Heart right ventricle (tissue), 16 donors: ENCODE data around the gene PDZD2. TPM values are rescaled to one million over a fixed set of nuclear protein-coding genes. Genes with fewer than 3 reads are reported as not detected.

Experiments used
- ATAC-seq, 8 donors: fragments of 200-7000 bp; cut with Tn5 transposase; one replicate each; pipeline ENCODE4 v1.9.1; 2020; ENCODE audit warnings: mild to moderate bottlenecking in 8 of 8, moderate library complexity in 8 of 8, moderate number of reproducible peaks in 1 of 8
- DNase-seq, 2 donors: peaks; one replicate each; pipeline ENCODE4 v3.0.0-alpha.2; 2020
- H3K27ac ChIP-seq, 10 donors: fragments of 200-600 bp; sonication (generic) in 2 of 10; one replicate each; pipeline versions ENCODE4 v1.5.0 to v1.8.0; 2020 to 2022; ENCODE audit warnings: mild to moderate bottlenecking in 3 of 10
- H3K27me3 ChIP-seq, 7 donors: fragments of 200-600 bp; one replicate each; pipeline ENCODE4 v1.8.0; 2021 to 2022; ENCODE audit warnings: mild to moderate bottlenecking in 2 of 7
- H3K36me3 ChIP-seq, 9 donors: fragments of 200-600 bp; sonication (generic) in 1 of 9; one replicate each; pipeline versions ENCODE4 v1.5.0 to v1.8.0; 2020 to 2022; ENCODE audit warnings: mild to moderate bottlenecking in 2 of 9
- H3K4me1 ChIP-seq, 9 donors: fragments of 200-600 bp; sonication (generic) in 1 of 9; one replicate each; pipeline versions ENCODE4 v1.5.0 to v1.8.0; 2020 to 2022; ENCODE audit warnings: mild to moderate bottlenecking in 4 of 9
- H3K4me3 ChIP-seq, 10 donors: fragments of 200-600 bp; sonication (generic) in 2 of 10; one replicate each; pipeline versions ENCODE4 v1.5.0 to v1.8.0; 2020 to 2022; ENCODE audit warnings: mild to moderate bottlenecking in 7 of 10, moderate library complexity in 2 of 10
- H3K9me3 ChIP-seq, 11 donors: fragments of 200-600 bp in 10 of 11; sonication (generic) in 2 of 11; one replicate each; pipeline versions ENCODE4 v1.5.0 to v1.8.0; 2013 to 2022; ENCODE audit warnings: mild to moderate bottlenecking in 2 of 11, control low read depth in 1 of 11, moderate library complexity in 1 of 11
- WGBS, 2 donors: extraction: QIAGEN DNeasy Blood & Tissue Kit; methylation state at CpG; one replicate each; pipeline ENCODE4 v1.1.7; 2013; ENCODE audit warnings: inconsistent platforms in 1 of 2; 5-methylcytosine and 5-hydroxymethylcytosine counted together
- intact Hi-C, 10 donors: fragments of 100-400 bp; cut with DNase I; formaldehyde crosslinking; loops; one replicate each; pipeline versions ENCODE4 v1.11.1 to v1.14.2; 2022
- polyA plus RNA-seq, 2 donors: library from polyadenylated mRNA; stranded (reverse); fragments of 200-250 nt; gene quantifications; one replicate each; pipeline ENCODE4 v1.2.3, GENCODE V29; 2013
- total RNA-seq, 10 donors: library from RNA; stranded (reverse); fragmentation: NEBNext Ultra II Directional in 3 of 10; extraction: Animal tissue kit (Norgen Biotek cat#: 25700) in 3 of 10; gene quantifications; one replicate each; pipeline versions ENCODE4 v1.2.1 to v1.2.4, GENCODE V29; 2021 to 2023
- TF ChIP-seq, protein P1 (sequence below), 9 donors: fragments of 200-600 bp; sonication (generic) in 2 of 9; IDR thresholded peaks; one replicate each; pipeline versions ENCODE4 v1.5.0 to v1.8.0; 2021 to 2022; ENCODE audit warnings: antibody characterized with exemption in 9 of 9, mild to moderate bottlenecking in 5 of 9, moderate library complexity in 1 of 9
- donor health status: Arrhythmogenic right ventricular cardiomyopathy.
- donor health status: ischemic (EF 13 %, LVEDD 7.1; RV severe dilation, severe dysfunction).
- donor health status: healthy with polysubstance abuse.
- donor health status: DM: no; HTN: yes; CAD: no.
- donor health status: DM: no; HTN: no; CAD: no.
- donor health status: ischemic (EF 25% LVEDD 6.9; RV normal size, moderate dysfunction).
- donor health status: ischemic (EF 25% LVEDD 5.7; RV mildly dilated, moderate dysfunction).
- donor health status: healthy.
- donor health status: DM: yes; HTN: yes; CAD: no.
- donor health status: Ischemic cardiomyopathy.
- donor health status: ischemic (EF 35%, LVEDD 5.7; RV mildly dilated, moderate dysfunction).
- donor health status: nonischemic (EF 11% LVEDD 7.7; RV severe dilation, severe dysfunction).
- donor health status: DM: yes; HTN: yes; CAD: no.
- donor health status: PGD.
- donor health status: ischemic (EF 29% LVEDD 5.4; RV normal size, mild dysfunction).
- donor health status: nonischemic (EF 23%, LVEDD 6.1; RV moderate dilation, normal function).

Gene PDZD2
- total and polyA plus RNA-seq, 12 donors, result 9.0 to 117 (median 82.5) TPM

DNA sequence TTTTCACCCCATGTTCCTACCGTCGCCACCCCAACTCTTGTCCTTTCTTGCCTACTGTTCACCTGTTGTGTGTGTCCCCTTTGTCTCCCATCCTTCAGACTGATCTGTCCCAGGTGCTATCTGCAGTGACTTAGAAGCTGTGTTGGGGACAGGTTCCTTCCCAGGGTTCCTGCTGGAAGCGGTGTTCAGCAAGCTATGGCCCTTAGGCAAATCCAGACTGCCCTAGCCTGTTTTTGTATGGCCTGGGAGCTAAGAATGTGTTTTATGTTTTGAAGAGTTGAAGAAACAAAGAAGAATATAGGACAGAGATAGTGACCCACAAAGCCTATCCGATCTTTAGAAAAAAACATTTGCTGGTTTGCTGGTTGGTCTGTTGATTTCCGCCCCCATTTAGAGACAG lies 298.8 kb downstream of the PDZD2 start:
- WGBS, 2 donors, result 80 to 90% methylated on average over 5 of the region's 5 CpGs
- H3K4me3 ChIP-seq, result no peak overlapping the region
- TF ChIP-seq, protein P1, sequence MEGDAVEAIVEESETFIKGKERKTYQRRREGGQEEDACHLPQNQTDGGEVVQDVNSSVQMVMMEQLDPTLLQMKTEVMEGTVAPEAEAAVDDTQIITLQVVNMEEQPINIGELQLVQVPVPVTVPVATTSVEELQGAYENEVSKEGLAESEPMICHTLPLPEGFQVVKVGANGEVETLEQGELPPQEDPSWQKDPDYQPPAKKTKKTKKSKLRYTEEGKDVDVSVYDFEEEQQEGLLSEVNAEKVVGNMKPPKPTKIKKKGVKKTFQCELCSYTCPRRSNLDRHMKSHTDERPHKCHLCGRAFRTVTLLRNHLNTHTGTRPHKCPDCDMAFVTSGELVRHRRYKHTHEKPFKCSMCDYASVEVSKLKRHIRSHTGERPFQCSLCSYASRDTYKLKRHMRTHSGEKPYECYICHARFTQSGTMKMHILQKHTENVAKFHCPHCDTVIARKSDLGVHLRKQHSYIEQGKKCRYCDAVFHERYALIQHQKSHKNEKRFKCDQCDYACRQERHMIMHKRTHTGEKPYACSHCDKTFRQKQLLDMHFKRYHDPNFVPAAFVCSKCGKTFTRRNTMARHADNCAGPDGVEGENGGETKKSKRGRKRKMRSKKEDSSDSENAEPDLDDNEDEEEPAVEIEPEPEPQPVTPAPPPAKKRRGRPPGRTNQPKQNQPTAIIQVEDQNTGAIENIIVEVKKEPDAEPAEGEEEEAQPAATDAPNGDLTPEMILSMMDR (IDR thresholded peaks at IDR 0.05), result no peak
- H3K9me3 ChIP-seq, result no peaks in the 10 kb centered on the region
- H3K27ac ChIP-seq, result no peak overlapping the region
- ATAC-seq (no peak), DNase-seq (no peak)
- no peaks in the 10 kb centered on the region for H3K36me3 ChIP-seq
- H3K4me1 ChIP-seq, result peaks cover 0 to 52% (median 24%) of the 10 kb centered on the region in 9 donors
- no peaks in the 10 kb centered on the region for H3K27me3 ChIP-seq
- intact Hi-C loops, result loop anchor here in 1 of 10 donors (10.0 kb wide), 1 partner anchor 137 kb away; no protein-coding TSS in a partner anchor

DNA sequence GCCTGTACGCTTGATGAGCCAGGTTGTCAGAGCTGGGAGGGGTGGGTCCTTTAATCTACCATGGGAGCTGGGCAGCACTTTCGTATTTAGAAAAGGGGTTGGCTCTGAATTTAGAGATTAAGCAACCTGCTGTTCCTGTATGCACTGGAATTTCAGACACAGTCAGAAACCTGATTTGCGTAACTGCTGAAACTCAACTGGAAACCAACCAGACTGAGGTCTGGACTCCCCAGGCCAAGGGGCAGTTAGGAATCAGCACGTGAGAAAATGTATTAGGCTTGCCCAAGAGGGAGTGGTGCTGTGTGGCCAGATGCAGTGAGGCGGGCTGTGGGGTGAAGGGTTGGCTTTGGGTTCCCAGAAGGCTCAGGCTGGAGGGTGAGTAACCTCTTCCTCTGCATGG lies 300.2 kb downstream of the PDZD2 start:
- peaks cover 2 to 55% (median 27%) of the 10 kb centered on the region in 9 donors for H3K4me1 ChIP-seq
- ATAC-seq (peak in 3 of 8 donors; percentile 6 to 60 (median 47)), DNase-seq (no peak)
- H3K4me3 ChIP-seq, result no peak overlapping the region
- intact Hi-C loops, result loop anchor here in 1 of 10 donors (10.0 kb wide), 1 partner anchor 136 kb away; no protein-coding TSS in a partner anchor
- no peaks in the 10 kb centered on the region for H3K36me3 ChIP-seq
- H3K27me3 ChIP-seq, result no peaks in the 10 kb centered on the region
- WGBS, 2 donors, result 86 to 95% methylated on average over 5 of the region's 5 CpGs
- TF ChIP-seq, protein P1 (IDR thresholded peaks at IDR 0.05), result no peak
- no peak overlapping the region for H3K27ac ChIP-seq
- no peaks in the 10 kb centered on the region for H3K9me3 ChIP-seq

DNA sequence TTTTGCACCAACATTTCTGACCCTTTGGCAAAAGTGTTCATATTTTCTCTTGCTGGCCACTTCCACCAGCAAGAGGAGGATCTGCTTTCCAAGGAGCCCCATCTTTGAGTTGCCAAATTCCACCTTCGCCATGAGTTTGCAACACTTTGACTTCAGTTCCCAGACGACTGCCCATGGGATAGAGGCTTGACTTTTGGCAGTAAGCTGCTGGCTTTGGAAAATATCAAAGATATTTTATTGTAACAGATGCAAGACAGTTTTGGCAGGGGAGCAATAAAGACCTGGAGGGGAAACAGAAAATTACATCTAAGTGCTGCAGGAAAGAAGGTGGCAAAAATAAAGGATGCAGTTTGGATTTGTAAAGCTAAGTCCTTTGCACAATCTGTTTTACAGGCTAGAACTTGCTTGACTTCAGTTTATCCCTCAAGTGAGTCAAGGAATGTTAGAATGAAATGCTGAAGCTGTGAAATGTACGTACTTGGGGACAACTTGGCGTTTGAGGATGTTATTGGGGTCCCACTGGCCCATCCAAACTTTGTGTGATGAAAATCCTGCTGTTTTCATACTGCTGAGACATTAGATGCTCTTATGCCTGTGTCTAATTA lies 302.3 kb downstream of the PDZD2 start:
- no peak for ATAC-seq
- Histone ChIP-seq H3K36me3 (no peaks in the 10 kb centered on the region), H3K4me1 (peaks cover 0 to 47% (median 22%) of the 10 kb centered on the region in 9 donors), H3K4me3 (no peak overlapping the region), H3K27me3 (no peaks in the 10 kb centered on the region), H3K9me3 (no peaks in the 10 kb centered on the region), H3K27ac (no peak overlapping the region)
- TF ChIP-seq, protein P1 (IDR thresholded peaks at IDR 0.05), result no peak
- 58 to 69% methylated on average over 4 of the region's 4 CpGs for WGBS, 2 donors
- intact Hi-C loops, result no loop called here
- DNase-seq, result no peak

DNA sequence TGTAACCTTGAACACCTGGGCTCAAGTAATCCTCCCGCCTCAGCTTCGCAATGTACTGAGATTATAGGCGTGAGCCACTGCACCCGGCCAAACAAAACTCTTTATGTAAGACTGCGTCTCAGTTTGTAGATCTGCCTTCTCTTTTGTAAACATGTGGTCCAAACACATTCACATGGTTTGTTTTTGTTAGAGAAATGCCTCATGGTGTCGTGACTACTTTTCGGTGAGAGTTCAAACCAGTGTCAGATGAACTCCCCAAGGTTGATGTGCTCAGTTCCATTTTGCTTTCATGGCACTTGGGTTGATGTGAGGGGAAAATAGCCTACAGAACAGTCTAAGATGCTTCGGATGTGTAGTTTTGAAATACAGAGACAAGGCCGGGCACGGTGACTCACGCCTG lies 303.6 kb downstream of the PDZD2 start:
- intact Hi-C loops, result no loop called here
- H3K4me3 ChIP-seq, result no peak overlapping the region
- peaks cover 0 to 37% (median 20%) of the 10 kb centered on the region in 9 donors for H3K4me1 ChIP-seq
- H3K9me3 ChIP-seq, result no peaks in the 10 kb centered on the region
- TF ChIP-seq, protein P1 (IDR thresholded peaks at IDR 0.05), result no peak
- DNase-seq (no peak), ATAC-seq (no peak)
- H3K27ac ChIP-seq, result no peak overlapping the region
- H3K36me3 ChIP-seq, result no peaks in the 10 kb centered on the region
- 89 to 93% methylated on average over 11 of the region's 11 CpGs for WGBS, 2 donors
- H3K27me3 ChIP-seq, result no peaks in the 10 kb centered on the region
